Esophagus muscularis mucosa (tissue), 3 donors: ENCODE data around the gene SIGLEC5.

ENCODE experiments used
- EP300 ChIP-seq: sonication (generic); formaldehyde crosslinking; IDR thresholded peaks from one replicate; pipeline ENCODE4 v1.6.1; 2017; ENCODE audit warnings: antibody characterized with exemption
- TF ChIP-seq, protein P1 (sequence below), 3 experiments: fragments of 200-600 bp in 2 of 3; fragments of 450-650 bp in 1 of 3; sonication (generic) in 2 of 3; IDR thresholded peaks; one replicate each; pipeline ENCODE4 v1.5.1; 2017 to 2019; ENCODE audit warnings: antibody characterized with exemption in 3 of 3, mild to moderate bottlenecking in 2 of 3, moderate library complexity in 1 of 3

- TF ChIP-seq, protein P1, sequence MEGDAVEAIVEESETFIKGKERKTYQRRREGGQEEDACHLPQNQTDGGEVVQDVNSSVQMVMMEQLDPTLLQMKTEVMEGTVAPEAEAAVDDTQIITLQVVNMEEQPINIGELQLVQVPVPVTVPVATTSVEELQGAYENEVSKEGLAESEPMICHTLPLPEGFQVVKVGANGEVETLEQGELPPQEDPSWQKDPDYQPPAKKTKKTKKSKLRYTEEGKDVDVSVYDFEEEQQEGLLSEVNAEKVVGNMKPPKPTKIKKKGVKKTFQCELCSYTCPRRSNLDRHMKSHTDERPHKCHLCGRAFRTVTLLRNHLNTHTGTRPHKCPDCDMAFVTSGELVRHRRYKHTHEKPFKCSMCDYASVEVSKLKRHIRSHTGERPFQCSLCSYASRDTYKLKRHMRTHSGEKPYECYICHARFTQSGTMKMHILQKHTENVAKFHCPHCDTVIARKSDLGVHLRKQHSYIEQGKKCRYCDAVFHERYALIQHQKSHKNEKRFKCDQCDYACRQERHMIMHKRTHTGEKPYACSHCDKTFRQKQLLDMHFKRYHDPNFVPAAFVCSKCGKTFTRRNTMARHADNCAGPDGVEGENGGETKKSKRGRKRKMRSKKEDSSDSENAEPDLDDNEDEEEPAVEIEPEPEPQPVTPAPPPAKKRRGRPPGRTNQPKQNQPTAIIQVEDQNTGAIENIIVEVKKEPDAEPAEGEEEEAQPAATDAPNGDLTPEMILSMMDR (IDR thresholded peaks at IDR 0.05), result no peak
- TF ChIP-seq EP300, result no peak
Observed at GRCh38 chr19:51639916-51640315, 9.7 kb upstream of the SIGLEC5 start.
